ENCODE measurements around the gene DNAJC17.

Gene DNAJC17

GRCh38 chr15:40766906-40767837, 40.1 kb downstream of the DNAJC17 start:
- Histone ChIP-seq H3K9ac (ENCODE audit: low read length) (no peak overlapping the region), H3K4me1 (ENCODE audit: control insufficient read depth, insufficient read depth, low read length) (peaks cover 3% of the 10 kb centered on the region), H3K27ac (ENCODE audit: low read depth, low read length) (no peak overlapping the region), H3K27me3 (ENCODE audit: control insufficient read depth, insufficient read depth, low read length) (no peaks in the 10 kb centered on the region), H3K36me3 (ENCODE audit: control insufficient read depth, insufficient read depth, low read length) (peaks cover 2% of the 10 kb centered on the region), H3K4me3 (ENCODE audit: low read length) (no peak overlapping the region)

- Histone ChIP-seq H3K4me3 (ENCODE audit: low read length) (no peak overlapping the region), H3K36me3 (ENCODE audit: control insufficient read depth, insufficient read depth, low read length) (no peaks in the 10 kb centered on the region), H3K27ac (ENCODE audit: low read depth, low read length) (no peak overlapping the region), H3K4me1 (ENCODE audit: control insufficient read depth, insufficient read depth, low read length) (peaks cover 3% of the 10 kb centered on the region), H3K9ac (ENCODE audit: low read length) (no peak overlapping the region), H3K27me3 (ENCODE audit: control insufficient read depth, insufficient read depth, low read length) (no peaks in the 10 kb centered on the region)
Observed at GRCh38 chr15:40766194-40766815, 41.0 kb downstream of the DNAJC17 start.

- no peak overlapping the region for H3K27ac ChIP-seq (ENCODE audit: low read depth, low read length)
Observed at GRCh38 chr15:40764629-40765103, 42.6 kb downstream of the DNAJC17 start.

GRCh38 chr15:40763801-40764628, 43.3 kb downstream of the DNAJC17 start, which contains the start of gene GCHFR:
Gene GCHFR, plus strand, starts transcription at chr15:40764068. Its CDS starts 113 bp downstream, at chr15:40764181.
- H3K4me1 ChIP-seq (ENCODE audit: control insufficient read depth, insufficient read depth, low read length) = peaks cover 3% of the 10 kb centered on the region
- H3K9ac ChIP-seq (ENCODE audit: low read length) = peak within 1 kb of the TSS; percentile 19
- H3K36me3 ChIP-seq (ENCODE audit: control insufficient read depth, insufficient read depth, low read length) = no peaks in the 10 kb centered on the region
- no peaks in the 10 kb centered on the region for H3K27me3 ChIP-seq (ENCODE audit: control insufficient read depth, insufficient read depth, low read length)
- peak within 1 kb of the TSS; percentile 72 for H3K4me3 ChIP-seq (ENCODE audit: low read length)
- H3K27ac ChIP-seq (ENCODE audit: low read depth, low read length) = no peak within 1 kb of the TSS

More at GRCh38 chr15:40764629-40765103, 42.6 kb downstream of the DNAJC17 start:
- Histone ChIP-seq H3K36me3 (ENCODE audit: control insufficient read depth, insufficient read depth, low read length) (no peaks in the 10 kb centered on the region), H3K9ac (ENCODE audit: low read length) (peak overlapping the region; percentile 19), H3K4me1 (ENCODE audit: control insufficient read depth, insufficient read depth, low read length) (peaks cover 3% of the 10 kb centered on the region), H3K4me3 (ENCODE audit: low read length) (peak overlapping the region; percentile 72), H3K27me3 (ENCODE audit: control insufficient read depth, insufficient read depth, low read length) (no peaks in the 10 kb centered on the region)

- H3K4me3 ChIP-seq (ENCODE audit: low read length) = peak overlapping the region; percentile 72
- no peaks in the 10 kb centered on the region for H3K36me3 ChIP-seq (ENCODE audit: control insufficient read depth, insufficient read depth, low read length)
- peaks cover 3% of the 10 kb centered on the region for H3K4me1 ChIP-seq (ENCODE audit: control insufficient read depth, insufficient read depth, low read length)
- H3K27me3 ChIP-seq (ENCODE audit: control insufficient read depth, insufficient read depth, low read length) = no peaks in the 10 kb centered on the region
- H3K27ac ChIP-seq (ENCODE audit: low read depth, low read length) = no peak overlapping the region
- no peak overlapping the region for H3K9ac ChIP-seq (ENCODE audit: low read length)
Observed at GRCh38 chr15:40762919-40763800, 44.1 kb downstream of the DNAJC17 start.

GRCh38 chr15:40759961-40760360, 47.3 kb downstream of the DNAJC17 start:
- Histone ChIP-seq H3K27me3 (ENCODE audit: control insufficient read depth, insufficient read depth, low read length) (no peaks in the 10 kb centered on the region), H3K9ac (ENCODE audit: low read length) (no peak overlapping the region), H3K36me3 (ENCODE audit: control insufficient read depth, insufficient read depth, low read length) (no peaks in the 10 kb centered on the region), H3K27ac (ENCODE audit: low read depth, low read length) (no peak overlapping the region), H3K4me1 (ENCODE audit: control insufficient read depth, insufficient read depth, low read length) (peaks cover 3% of the 10 kb centered on the region), H3K4me3 (ENCODE audit: low read length) (no peak overlapping the region)

GRCh38 chr15:40756938-40757337, 50.3 kb downstream of the DNAJC17 start:
- Histone ChIP-seq H3K4me3 (ENCODE audit: low read length) (no peak overlapping the region), H3K4me1 (ENCODE audit: control insufficient read depth, insufficient read depth, low read length) (peaks cover 3% of the 10 kb centered on the region), H3K27ac (ENCODE audit: low read depth, low read length) (no peak overlapping the region), H3K9ac (ENCODE audit: low read length) (no peak overlapping the region), H3K36me3 (ENCODE audit: control insufficient read depth, insufficient read depth, low read length) (peaks cover 3% of the 10 kb centered on the region), H3K27me3 (ENCODE audit: control insufficient read depth, insufficient read depth, low read length) (no peaks in the 10 kb centered on the region)

GRCh38 chr15:40755812-40756208, 51.5 kb downstream of the DNAJC17 start:
- Histone ChIP-seq H3K27ac (ENCODE audit: low read depth, low read length) (no peak overlapping the region), H3K36me3 (ENCODE audit: control insufficient read depth, insufficient read depth, low read length) (peaks cover 6% of the 10 kb centered on the region), H3K4me1 (ENCODE audit: control insufficient read depth, insufficient read depth, low read length) (peaks cover 3% of the 10 kb centered on the region), H3K27me3 (ENCODE audit: control insufficient read depth, insufficient read depth, low read length) (no peaks in the 10 kb centered on the region), H3K4me3 (ENCODE audit: low read length) (peak overlapping the region; percentile 100), H3K9ac (ENCODE audit: low read length) (no peak overlapping the region)

- Histone ChIP-seq H3K27me3 (ENCODE audit: control insufficient read depth, insufficient read depth, low read length) (no peaks in the 10 kb centered on the region), H3K27ac (ENCODE audit: low read depth, low read length) (peak within 1 kb of the TSS; percentile 67), H3K4me3 (ENCODE audit: low read length) (peak within 1 kb of the TSS; percentile 100), H3K9ac (ENCODE audit: low read length) (peak within 1 kb of the TSS; percentile 89), H3K36me3 (ENCODE audit: control insufficient read depth, insufficient read depth, low read length) (peaks cover 7% of the 10 kb centered on the region), H3K4me1 (ENCODE audit: control insufficient read depth, insufficient read depth, low read length) (peaks cover 3% of the 10 kb centered on the region)
Observed at GRCh38 chr15:40754883-40755811, 52.1 kb downstream of the DNAJC17 start, which contains the start of gene RMDN3. Gene RMDN3, minus strand, starts transcription at chr15:40755254. Its CDS starts 471 bp downstream, at chr15:40754783.

- Histone ChIP-seq H3K27ac (ENCODE audit: low read depth, low read length) (peak overlapping the region; percentile 67), H3K4me3 (ENCODE audit: low read length) (peak overlapping the region; percentile 100), H3K4me1 (ENCODE audit: control insufficient read depth, insufficient read depth, low read length) (peaks cover 3% of the 10 kb centered on the region), H3K36me3 (ENCODE audit: control insufficient read depth, insufficient read depth, low read length) (peaks cover 8% of the 10 kb centered on the region), H3K27me3 (ENCODE audit: control insufficient read depth, insufficient read depth, low read length) (no peaks in the 10 kb centered on the region), H3K9ac (ENCODE audit: low read length) (peak overlapping the region; percentile 84)
Observed at GRCh38 chr15:40754574-40754882, 52.7 kb downstream of the DNAJC17 start.
